ENCODE data around the gene HAPLN2. TPM values are rescaled to one million over a fixed set of nuclear protein-coding genes. Genes with fewer than 3 reads are reported as not detected.
"Not testable (repeated sequence)": the region's sequence is repeated elsewhere in the genome, so short reads cannot be mapped to it uniquely, and the experiment has no call there.

HAPLN2 gene
- total RNA-seq, 6 experiments from 2014 or later, result not detected

GRCh38 chr1:156586323-156586722, 32.9 kb upstream of the HAPLN2 start:
- Histone ChIP-seq H3K4me3 (no peak overlapping the region), H3K27ac (no peak overlapping the region), H3K27me3 (no peaks in the 10 kb centered on the region), H3K9me3 (no peaks in the 10 kb centered on the region), H3K36me3 (no peaks in the 10 kb centered on the region), H3K4me1 (peaks cover 0 to 5% (median 0%) of the 10 kb centered on the region in 4 donors)
- WGBS (ENCODE audit: insufficient coverage, low coverage, low lambda C conversion rate, missing lambda C conversion rate), result 80% methylated on average over 1 of the region's 4 CpGs
- no peak for TF ChIP-seq POLR2A (IDR thresholded peaks at IDR 0.05)
- no peak for TF ChIP-seq CTCF (IDR thresholded peaks at IDR 0.05)
- no peak for ATAC-seq
- DNase-seq, result no peak
- intact Hi-C loops (cut with DNase I), result no loop called here

GRCh38 chr1:156586892-156587477, 32.2 kb upstream of the HAPLN2 start:
- Histone ChIP-seq H3K27ac (no peak overlapping the region), H3K27me3 (no peaks in the 10 kb centered on the region), H3K4me1 (peaks cover 0 to 5% (median 0%) of the 10 kb centered on the region in 4 donors), H3K9me3 (no peaks in the 10 kb centered on the region), H3K36me3 (no peaks in the 10 kb centered on the region), H3K4me3 (no peak overlapping the region)
- WGBS (ENCODE audit: insufficient coverage, low coverage, low lambda C conversion rate, missing lambda C conversion rate), result 79% methylated on average over 2 of the region's 3 CpGs
- intact Hi-C loops (cut with DNase I), result no loop called here
- TF ChIP-seq POLR2A (IDR thresholded peaks at IDR 0.05) (no peak), CTCF (IDR thresholded peaks at IDR 0.05) (no peak)
- no peak for DNase-seq
- ATAC-seq, result no peak

- ATAC-seq; H3K9me3 ChIP-seq; DNase-seq; H3K27me3 ChIP-seq; H3K4me1 ChIP-seq; H3K4me3 ChIP-seq; intact Hi-C loops (cut with DNase I); H3K36me3 ChIP-seq; H3K27ac ChIP-seq: not testable (repeated sequence)
- WGBS (ENCODE audit: insufficient coverage, low coverage, low lambda C conversion rate, missing lambda C conversion rate), result 81% methylated on average over 7 of the region's 8 CpGs
Measured at GRCh38 chr1:156587927-156588326, 31.3 kb upstream of the HAPLN2 start.

- peaks cover 0 to 3% (median 0%) of the 10 kb centered on the region in 4 donors for H3K36me3 ChIP-seq
- H3K4me3 ChIP-seq, result no peak overlapping the region
- intact Hi-C loops (cut with DNase I), result no loop called here
- no peaks in the 10 kb centered on the region for H3K9me3 ChIP-seq
- 33% methylated on average over 5 of the region's 5 CpGs for WGBS (ENCODE audit: insufficient coverage, low coverage, low lambda C conversion rate, missing lambda C conversion rate)
- no peak for ATAC-seq
- DNase-seq, result no peak
- peaks cover 0 to 5% (median 0%) of the 10 kb centered on the region in 4 donors for H3K4me1 ChIP-seq
- no peak for TF ChIP-seq POLR2A (IDR thresholded peaks at IDR 0.05)
- no peak for TF ChIP-seq CTCF (IDR thresholded peaks at IDR 0.05)
- H3K27me3 ChIP-seq, result no peaks in the 10 kb centered on the region
- H3K27ac ChIP-seq, result no peak overlapping the region
Measured at GRCh38 chr1:156589546-156589945, 29.7 kb upstream of the HAPLN2 start.

GRCh38 chr1:156590326-156591180, 28.7 kb upstream of the HAPLN2 start:
- ATAC-seq, result no peak
- H3K27ac ChIP-seq, result no peak overlapping the region
- intact Hi-C loops (cut with DNase I), result no loop called here
- DNase-seq, result no peak
- peaks cover 0 to 5% (median 0%) of the 10 kb centered on the region in 4 donors for H3K4me1 ChIP-seq
- no peaks in the 10 kb centered on the region for H3K9me3 ChIP-seq
- TF ChIP-seq CTCF (IDR thresholded peaks at IDR 0.05) (no peak), POLR2A (IDR thresholded peaks at IDR 0.05) (no peak)
- H3K36me3 ChIP-seq, result peaks cover 0 to 10% (median 0%) of the 10 kb centered on the region in 4 donors
- 76% methylated on average over 9 of the region's 10 CpGs for WGBS (ENCODE audit: insufficient coverage, low coverage, low lambda C conversion rate, missing lambda C conversion rate)
- no peaks in the 10 kb centered on the region for H3K27me3 ChIP-seq
- peak overlapping the region in 1 of 3 donors; percentile 70 for H3K4me3 ChIP-seq
